GM21723 (cell line): ENCODE data around the gene MYO7B.
"Not testable (repeated sequence)": the region's sequence is repeated elsewhere in the genome, so short reads cannot be mapped to it uniquely, and the experiment has no call there.

ENCODE experiments used
- ATAC-seq: cut with Tn5 transposase; IDR thresholded peaks from one replicate; pipeline ENCODE4 v1.9.1; 2021; ENCODE audit warnings: mild to moderate bottlenecking, moderate library complexity; ENCODE audit not compliant: unreplicated experiment

MYO7B gene

GRCh38 chr2:127572352-127572751, 36.9 kb downstream of the MYO7B start:
- not testable (repeated sequence) for ATAC-seq

- ATAC-seq, result no peak
Observed at GRCh38 chr2:127572841-127573240, 37.4 kb downstream of the MYO7B start.

- no peak for ATAC-seq
Observed at GRCh38 chr2:127573298-127573697, 37.8 kb downstream of the MYO7B start.

- no peak for ATAC-seq
Observed at GRCh38 chr2:127573771-127574170, 38.3 kb downstream of the MYO7B start.

- ATAC-seq, result no peak
Observed at GRCh38 chr2:127574656-127575055, 39.2 kb downstream of the MYO7B start.

- no peak for ATAC-seq
Observed at GRCh38 chr2:127575185-127575765, 39.8 kb downstream of the MYO7B start.

GRCh38 chr2:127575941-127576432, 40.5 kb downstream of the MYO7B start:
- no peak for ATAC-seq

- ATAC-seq, result no peak
Observed at GRCh38 chr2:127576433-127577207, 41.1 kb downstream of the MYO7B start.

- no peak for ATAC-seq
Observed at GRCh38 chr2:127577208-127577475, 41.7 kb downstream of the MYO7B start.

GRCh38 chr2:127577503-127577902, 42.0 kb downstream of the MYO7B start:
- no peak for ATAC-seq

GRCh38 chr2:127577973-127578372, 42.5 kb downstream of the MYO7B start:
- no peak for ATAC-seq

- no peak for ATAC-seq
Observed at GRCh38 chr2:127578411-127578810, 42.9 kb downstream of the MYO7B start.

- ATAC-seq, result no peak
Observed at GRCh38 chr2:127579231-127579630, 43.7 kb downstream of the MYO7B start.

GRCh38 chr2:127580167-127581049, 44.9 kb downstream of the MYO7B start:
- ATAC-seq, result no peak

- no peak for ATAC-seq
Observed at GRCh38 chr2:127581050-127581345, 45.5 kb downstream of the MYO7B start.

GRCh38 chr2:127581516-127582490, 46.3 kb downstream of the MYO7B start:
- no peak for ATAC-seq

- no peak for ATAC-seq
Observed at GRCh38 chr2:127582863-127583861, 47.7 kb downstream of the MYO7B start.

GRCh38 chr2:127584047-127584446, 48.6 kb downstream of the MYO7B start:
- no peak for ATAC-seq

GRCh38 chr2:127584516-127585033, 49.1 kb downstream of the MYO7B start:
- ATAC-seq, result no peak
